BE2C (cell line): ENCODE measurements around the gene IKZF1.
"Not testable (repeated sequence)": the region's sequence is repeated elsewhere in the genome, so short reads cannot be mapped to it uniquely, and the experiment has no call there.

Source experiments
- DNase-seq: peaks from one replicate; pipeline ENCODE4 v3.0.0-alpha.2; 2020
- H3K27me3 ChIP-seq: fragments of 250-450 bp; sonication (Bioruptor Pico); 2 replicates; pipeline ENCODE4 v1.5.1; 2020; ENCODE audit warnings: mild to moderate bottlenecking
- H3K36me3 ChIP-seq: fragments of 250-450 bp; sonication (Bioruptor Pico); 2 replicates; pipeline ENCODE4 v1.5.1; 2020; ENCODE audit warnings: mild to moderate bottlenecking
- H3K4me1 ChIP-seq: fragments of 250-450 bp; sonication (Bioruptor Pico); 2 replicates; pipeline ENCODE4 v1.5.1; 2020
- H3K4me3 ChIP-seq: 2 replicates; pipeline ENCODE4 v1.5.1; 2011; ENCODE audit warnings: low read depth, low read length
- H3K9me3 ChIP-seq: fragments of 250-450 bp; sonication (Bioruptor Pico); 2 replicates; pipeline ENCODE4 v1.5.1; 2020
- TF ChIP-seq, protein P1 (sequence below): IDR thresholded peaks from 2 replicates; pipeline ENCODE4 v1.5.1; 2012; ENCODE audit warnings: mild to moderate bottlenecking, low read depth, low read length

The IKZF1 gene

DNA sequence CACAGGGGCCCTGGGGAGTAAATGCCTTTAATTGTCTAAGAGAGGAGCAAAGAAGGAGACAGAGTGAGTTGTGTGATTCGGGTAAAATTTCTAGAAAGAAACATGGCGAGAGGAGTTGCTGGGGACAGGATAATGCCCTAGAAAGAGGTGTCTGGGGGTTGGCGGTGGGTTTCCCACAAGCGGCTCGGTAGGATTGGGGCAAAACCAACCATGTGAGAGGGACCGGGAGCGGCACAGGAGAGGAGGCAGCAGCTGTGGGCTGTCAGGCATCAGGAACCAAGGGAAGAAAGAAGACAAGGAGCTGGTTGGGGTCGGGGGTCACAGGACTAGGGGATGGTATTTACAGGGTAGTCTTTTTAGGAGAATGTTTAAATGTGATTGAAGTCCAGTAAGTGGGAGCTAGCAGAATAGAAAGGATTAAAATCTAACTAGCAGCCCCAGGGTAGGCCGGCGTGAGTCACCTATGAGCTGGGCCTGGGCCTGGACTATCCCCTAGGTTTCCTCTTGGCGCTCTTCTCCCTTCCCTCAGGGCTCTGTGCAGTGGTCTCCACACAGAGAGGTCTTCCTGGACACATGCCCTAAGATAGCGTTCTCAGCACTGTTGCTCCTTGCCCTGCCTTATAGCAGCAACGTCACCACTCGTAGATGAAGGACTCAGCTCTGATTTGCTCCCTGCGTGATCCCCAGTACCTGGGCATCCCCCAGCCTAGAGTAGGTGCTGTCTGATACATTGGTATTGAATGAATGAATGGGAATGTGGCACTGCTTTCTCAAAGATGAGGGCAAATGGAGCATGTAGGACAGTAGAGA, 32.6 kb downstream of the IKZF1 start:
- peaks cover 11% of the 10 kb centered on the region for H3K4me1 ChIP-seq
- no peaks in the 10 kb centered on the region for H3K36me3 ChIP-seq
- no peak for DNase-seq
- TF ChIP-seq, protein P1, sequence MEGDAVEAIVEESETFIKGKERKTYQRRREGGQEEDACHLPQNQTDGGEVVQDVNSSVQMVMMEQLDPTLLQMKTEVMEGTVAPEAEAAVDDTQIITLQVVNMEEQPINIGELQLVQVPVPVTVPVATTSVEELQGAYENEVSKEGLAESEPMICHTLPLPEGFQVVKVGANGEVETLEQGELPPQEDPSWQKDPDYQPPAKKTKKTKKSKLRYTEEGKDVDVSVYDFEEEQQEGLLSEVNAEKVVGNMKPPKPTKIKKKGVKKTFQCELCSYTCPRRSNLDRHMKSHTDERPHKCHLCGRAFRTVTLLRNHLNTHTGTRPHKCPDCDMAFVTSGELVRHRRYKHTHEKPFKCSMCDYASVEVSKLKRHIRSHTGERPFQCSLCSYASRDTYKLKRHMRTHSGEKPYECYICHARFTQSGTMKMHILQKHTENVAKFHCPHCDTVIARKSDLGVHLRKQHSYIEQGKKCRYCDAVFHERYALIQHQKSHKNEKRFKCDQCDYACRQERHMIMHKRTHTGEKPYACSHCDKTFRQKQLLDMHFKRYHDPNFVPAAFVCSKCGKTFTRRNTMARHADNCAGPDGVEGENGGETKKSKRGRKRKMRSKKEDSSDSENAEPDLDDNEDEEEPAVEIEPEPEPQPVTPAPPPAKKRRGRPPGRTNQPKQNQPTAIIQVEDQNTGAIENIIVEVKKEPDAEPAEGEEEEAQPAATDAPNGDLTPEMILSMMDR = no peak
- H3K9me3 ChIP-seq = no peaks in the 10 kb centered on the region
- peaks cover 8% of the 10 kb centered on the region for H3K27me3 ChIP-seq
- no peak overlapping the region for H3K4me3 ChIP-seq

DNA sequence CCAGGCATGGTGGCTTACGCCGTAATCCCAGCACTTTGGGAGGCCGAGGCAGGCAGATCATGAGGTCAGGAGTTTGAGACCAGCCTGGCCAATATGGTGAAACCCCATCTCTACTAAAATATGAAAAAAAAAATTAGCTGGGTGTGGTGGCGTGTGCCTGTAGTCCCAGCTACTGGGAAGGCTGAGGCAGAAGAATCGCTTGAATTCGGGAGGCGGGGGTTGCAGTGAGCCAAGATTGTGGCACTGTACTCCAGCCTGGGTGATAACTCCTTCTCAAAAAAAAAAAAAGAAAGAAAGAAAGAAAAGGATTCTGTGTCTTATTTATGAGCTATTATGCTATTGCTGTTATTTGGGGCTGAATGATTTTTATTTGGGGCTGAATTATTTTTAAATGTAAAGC, 35.0 kb downstream of the IKZF1 start:
- not testable (repeated sequence) for H3K36me3 ChIP-seq, H3K4me1 ChIP-seq, H3K4me3 ChIP-seq, DNase-seq, H3K9me3 ChIP-seq
- peaks cover 19% of the 10 kb centered on the region for H3K27me3 ChIP-seq

DNA sequence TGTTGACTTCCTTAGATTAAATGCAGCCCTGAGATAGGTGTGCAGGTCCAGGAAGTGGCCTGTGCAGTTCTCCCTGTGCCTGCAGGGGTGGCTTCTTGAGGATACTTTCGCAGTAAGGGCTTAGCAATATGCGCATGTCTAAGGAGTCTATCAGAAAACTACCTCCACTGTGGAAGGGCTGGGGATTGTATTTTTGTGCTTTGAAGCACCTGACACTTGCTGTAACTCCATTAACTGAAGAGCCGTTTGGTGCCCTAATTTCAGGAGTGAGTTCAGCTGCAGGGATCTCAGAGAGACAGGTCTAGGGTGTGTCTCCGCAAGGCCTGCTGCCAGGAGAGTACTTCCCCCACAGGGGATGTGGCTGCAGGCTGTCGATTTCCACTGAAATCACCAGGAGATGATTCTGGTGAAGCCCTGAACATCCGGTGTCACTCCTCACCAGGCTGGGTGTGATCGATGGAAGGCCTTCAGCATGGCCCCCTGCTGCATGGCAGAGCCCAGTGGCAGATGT, 35.5 kb downstream of the IKZF1 start:
- no peaks in the 10 kb centered on the region for H3K9me3 ChIP-seq
- DNase-seq = no peak
- H3K4me1 ChIP-seq = peaks cover 6% of the 10 kb centered on the region; the same call in 1 of the 2 replicates
- H3K27me3 ChIP-seq = peaks cover 20% of the 10 kb centered on the region
- no peak overlapping the region for H3K4me3 ChIP-seq
- no peaks in the 10 kb centered on the region for H3K36me3 ChIP-seq
- TF ChIP-seq, protein P1 = no peak

DNA sequence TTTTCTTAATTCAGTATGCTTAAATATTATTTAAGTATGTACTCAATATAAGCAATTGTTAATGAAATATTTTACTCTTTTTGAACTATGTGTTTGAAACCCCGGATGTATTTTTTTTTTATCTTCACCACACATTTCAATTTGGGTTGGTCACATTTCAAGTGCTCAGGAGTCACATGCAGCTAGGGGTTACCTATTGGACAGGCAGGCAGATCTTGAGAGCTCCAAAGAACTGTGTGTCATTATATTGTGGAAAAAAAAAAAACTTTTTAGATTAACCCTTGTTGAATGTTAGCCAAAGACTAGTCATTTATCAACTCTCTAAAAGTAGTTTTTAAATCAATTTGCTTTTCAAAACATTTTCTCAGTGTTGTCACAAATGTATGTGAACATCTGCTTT, 37.2 kb downstream of the IKZF1 start:
- Histone ChIP-seq H3K36me3 (no peaks in the 10 kb centered on the region), H3K27me3 (peaks cover 20% of the 10 kb centered on the region), H3K4me1 (no peaks in the 10 kb centered on the region), H3K9me3 (no peaks in the 10 kb centered on the region), H3K4me3 (no peak overlapping the region)
- TF ChIP-seq, protein P1 = no peak
- no peak for DNase-seq

DNA sequence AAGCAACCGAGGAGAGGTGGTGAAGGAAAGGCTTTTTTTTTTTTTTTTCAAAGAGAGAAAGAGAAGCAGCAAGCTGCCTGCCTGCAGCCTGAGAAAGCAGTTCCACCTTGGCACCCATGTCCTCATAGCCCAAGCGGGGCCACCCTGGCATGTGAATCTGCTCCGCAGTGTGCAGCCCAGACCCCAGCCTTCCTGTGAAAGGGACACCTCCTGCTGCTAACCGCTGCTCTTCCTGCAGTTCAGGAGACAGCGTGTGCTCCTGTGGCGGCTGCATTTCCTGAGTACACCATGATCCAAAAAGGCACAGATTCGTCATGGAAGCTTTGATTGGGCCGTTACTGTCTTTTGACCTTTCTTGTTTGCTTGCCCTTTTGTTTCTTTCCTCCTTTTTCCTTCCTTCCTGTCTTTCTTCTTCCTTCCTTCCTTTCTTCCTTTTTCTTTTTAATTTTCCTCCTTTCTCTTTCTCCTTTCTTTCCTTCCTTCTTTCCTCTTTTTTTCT, 38.1 kb downstream of the IKZF1 start:
- DNase-seq = no peak
- TF ChIP-seq, protein P1 = no peak
- H3K4me1 ChIP-seq = no peaks in the 10 kb centered on the region
- no peaks in the 10 kb centered on the region for H3K9me3 ChIP-seq
- H3K27me3 ChIP-seq = peaks cover 24% of the 10 kb centered on the region
- H3K4me3 ChIP-seq = no peak overlapping the region
- H3K36me3 ChIP-seq = no peaks in the 10 kb centered on the region

DNA sequence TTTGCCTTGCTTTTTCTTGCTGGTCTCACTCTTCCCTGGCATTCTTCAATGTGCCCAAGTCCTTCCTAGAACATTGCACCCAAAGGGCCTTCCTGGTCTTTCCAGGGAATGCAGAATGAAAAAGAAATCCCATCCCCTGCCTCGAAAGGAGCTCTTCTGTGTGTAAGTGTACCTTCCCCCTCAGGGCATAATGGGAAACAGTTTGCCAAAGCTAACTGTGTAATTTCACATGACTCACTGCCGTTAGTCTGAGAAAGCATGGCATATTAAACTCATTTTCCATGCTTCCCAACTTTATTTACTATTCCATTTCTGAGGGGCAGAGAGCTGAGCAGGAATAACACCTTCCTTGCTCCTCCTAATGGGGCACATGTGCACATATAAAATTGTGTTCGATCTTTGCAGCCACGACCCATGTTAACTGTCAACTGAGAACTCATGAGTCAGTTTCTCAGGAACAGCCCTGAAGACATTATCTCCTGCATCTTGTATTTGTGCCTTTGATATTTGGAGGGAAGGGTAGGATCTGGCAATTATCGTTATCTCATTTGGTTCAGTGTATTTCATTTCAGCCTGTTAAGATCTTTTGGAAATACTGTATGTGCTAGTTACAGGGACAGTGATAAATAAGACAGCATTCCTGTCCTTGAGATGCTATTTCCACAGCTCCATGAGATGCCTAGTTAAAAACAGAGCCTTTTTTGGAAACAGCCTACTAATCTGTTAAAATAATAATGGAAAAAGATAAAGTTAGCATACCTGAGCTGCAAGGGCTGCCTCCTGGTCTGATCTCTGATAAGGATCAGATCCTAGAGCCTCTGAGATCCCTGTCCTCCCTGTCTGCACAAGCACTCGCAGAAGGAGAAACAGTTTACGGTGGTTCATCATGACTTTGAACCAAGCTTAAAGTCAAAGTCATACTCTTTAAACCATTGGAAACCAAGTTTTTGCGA, 42.3 kb downstream of the IKZF1 start:
- TF ChIP-seq, protein P1 = no peak
- no peaks in the 10 kb centered on the region for H3K4me1 ChIP-seq
- H3K4me3 ChIP-seq = no peak overlapping the region
- H3K27me3 ChIP-seq = peaks cover 30% of the 10 kb centered on the region
- no peaks in the 10 kb centered on the region for H3K36me3 ChIP-seq
- no peak for DNase-seq
- H3K9me3 ChIP-seq = no peaks in the 10 kb centered on the region
